Heart left ventricle (tissue), 16 donors: ENCODE measurements around the gene BORCS5. TPM values are rescaled to one million over a fixed set of nuclear protein-coding genes. Genes with fewer than 3 reads are reported as not detected.
"Not testable (repeated sequence)": the region's sequence is repeated elsewhere in the genome, so short reads cannot be mapped to it uniquely, and the experiment has no call there.

Experiments used
- ATAC-seq, 4 donors: fragments of 200-7000 bp; cut with Tn5 transposase; one replicate each; pipeline ENCODE4 v1.9.1; 2020 to 2022; ENCODE audit warnings: moderate library complexity in 4 of 4, mild to moderate bottlenecking in 3 of 4, moderate number of reproducible peaks in 1 of 4
- DNase-seq, 5 donors: peaks; one replicate each; pipeline ENCODE4 v3.0.0-alpha.2; 2020
- H3K27ac ChIP-seq, 12 donors: fragments of 200-600 bp; sonication (generic) in 4 of 12; one replicate each; pipeline versions ENCODE4 v1.5.0 to v1.8.0; 2016 to 2022; ENCODE audit warnings: mild to moderate bottlenecking in 2 of 12
- H3K27me3 ChIP-seq, 9 donors: fragments of 200-600 bp; sonication (generic) in 2 of 9; one replicate each; pipeline versions ENCODE4 v1.5.1 to v1.8.0; 2016 to 2022; ENCODE audit warnings: mild to moderate bottlenecking in 3 of 9
- H3K36me3 ChIP-seq, 9 donors: fragments of 200-600 bp; sonication (generic) in 2 of 9; one replicate each; pipeline versions ENCODE4 v1.5.0 to v1.8.0; 2018 to 2022; ENCODE audit warnings: mild to moderate bottlenecking in 2 of 9
- H3K4me1 ChIP-seq, 12 donors: fragments of 200-600 bp; sonication (generic) in 4 of 12; one replicate each; pipeline versions ENCODE4 v1.5.0 to v1.8.0; 2016 to 2022; ENCODE audit warnings: mild to moderate bottlenecking in 3 of 12
- H3K4me3 ChIP-seq, 12 donors: fragments of 200-600 bp; sonication (generic) in 4 of 12; one replicate each; pipeline versions ENCODE4 v1.5.0 to v1.8.0; 2017 to 2022; ENCODE audit warnings: mild to moderate bottlenecking in 9 of 12, moderate library complexity in 4 of 12
- H3K9me3 ChIP-seq, 12 donors: fragments of 200-600 bp; sonication (generic) in 4 of 12; one replicate each; pipeline versions ENCODE4 v1.5.0 to v1.8.0; 2016 to 2022; ENCODE audit warnings: mild to moderate bottlenecking in 1 of 12
- POLR2A ChIP-seq, 2 donors: fragments of 450-650 bp; IDR thresholded peaks; one replicate each; pipeline ENCODE4 v1.6.1; 2017; ENCODE audit warnings: antibody characterized with exemption in 2 of 2, mild to moderate bottlenecking in 2 of 2, moderate library complexity in 2 of 2
- WGBS, 4 donors: extraction: QIAGEN DNeasy Blood & Tissue Kit in 2 of 4; methylation state at CpG; one replicate each; pipeline versions ENCODE4 v1.1.5 to v1.1.7; 2013 to 2018; 5-methylcytosine and 5-hydroxymethylcytosine counted together
- intact Hi-C, 10 donors: fragments of 100-400 bp; cut with DNase I; formaldehyde crosslinking; loops; one replicate each; pipeline versions ENCODE4 v1.11.1 to v1.14.2; 2022
- long read RNA-seq, 3 donors: library from polyadenylated mRNA; unstranded; transcript quantifications; one replicate each; pipeline ENCODE4 v2.0.0, GENCODE V29; 2020 to 2021
- polyA plus RNA-seq, 2 donors: library from polyadenylated mRNA; stranded (reverse); fragments of 200-250 nt; gene quantifications; one replicate each; pipeline ENCODE4 v1.2.3, GENCODE V29; 2013
- total RNA-seq, 9 donors: library from RNA; depleted of rRNA in 2 of 9; stranded (reverse); fragments of >200 nt in 2 of 9; fragmentation: NEBNext Ultra II Directional in 3 of 9; extraction: Animal tissue kit (Norgen Biotek cat#: 25700) in 3 of 9; gene quantifications; one replicate each; pipeline versions ENCODE4 v1.1.0 to v1.2.4, GENCODE V29; 2016 to 2023
- TF ChIP-seq, protein P1 (sequence below), 12 donors: fragments of 200-600 bp; sonication (generic) in 4 of 12; IDR thresholded peaks; one replicate each; pipeline versions ENCODE4 v1.5.0 to v1.8.0; 2018 to 2022; ENCODE audit warnings: antibody characterized with exemption in 12 of 12, mild to moderate bottlenecking in 5 of 12
- donor health status: ischemic (EF 13 %, LVEDD 7.1; RV severe dilation, severe dysfunction).
- donor health status: healthy with polysubstance abuse.
- donor health status: DM: no; HTN: yes; CAD: no.
- donor health status: DM: no; HTN: no; CAD: no.
- donor health status: ischemic (EF 25% LVEDD 6.9; RV normal size, moderate dysfunction).
- donor health status: ischemic (EF 25% LVEDD 5.7; RV mildly dilated, moderate dysfunction).
- donor health status: healthy.
- donor health status: DM: yes; HTN: yes; CAD: no.
- donor health status: ischemic (EF 35%, LVEDD 5.7; RV mildly dilated, moderate dysfunction).
- donor health status: nonischemic (EF 11% LVEDD 7.7; RV severe dilation, severe dysfunction).
- donor health status: DM: yes; HTN: yes; CAD: no.
- donor health status: PGD.
- donor health status: ischemic (EF 29% LVEDD 5.4; RV normal size, mild dysfunction).
- donor health status: nonischemic (EF 23%, LVEDD 6.1; RV moderate dilation, normal function).

BORCS5 gene
- total RNA-seq = 10 to 100 TPM in 6 of 9 donors, 1 to 10 TPM in 3; 7.6 to 21.3 (median 12.3) TPM
- 1 to 10 TPM; 3.9 to 8.5 TPM for polyA plus RNA-seq
- long read RNA-seq, donor 1, full-length matches to known transcripts = 4 of 6 reads
- long read RNA-seq, donor 1, partial matches to known transcripts = 1 of 6 reads
- long read RNA-seq, donor 1, other reads (novel, unspliced or antisense) = 1 of 6 reads
- long read RNA-seq, donor 2, full-length matches to known transcripts = 11 of 12 reads
- long read RNA-seq, donor 2, partial matches to known transcripts = 0 of 12 reads
- long read RNA-seq, donor 2, other reads (novel, unspliced or antisense) = 1 of 12 reads
- long read RNA-seq, donor 3, full-length matches to known transcripts = 5 of 8 reads
- long read RNA-seq, donor 3, partial matches to known transcripts = 0 of 8 reads
- long read RNA-seq, donor 3, other reads (novel, unspliced or antisense) = 3 of 8 reads

DNA sequence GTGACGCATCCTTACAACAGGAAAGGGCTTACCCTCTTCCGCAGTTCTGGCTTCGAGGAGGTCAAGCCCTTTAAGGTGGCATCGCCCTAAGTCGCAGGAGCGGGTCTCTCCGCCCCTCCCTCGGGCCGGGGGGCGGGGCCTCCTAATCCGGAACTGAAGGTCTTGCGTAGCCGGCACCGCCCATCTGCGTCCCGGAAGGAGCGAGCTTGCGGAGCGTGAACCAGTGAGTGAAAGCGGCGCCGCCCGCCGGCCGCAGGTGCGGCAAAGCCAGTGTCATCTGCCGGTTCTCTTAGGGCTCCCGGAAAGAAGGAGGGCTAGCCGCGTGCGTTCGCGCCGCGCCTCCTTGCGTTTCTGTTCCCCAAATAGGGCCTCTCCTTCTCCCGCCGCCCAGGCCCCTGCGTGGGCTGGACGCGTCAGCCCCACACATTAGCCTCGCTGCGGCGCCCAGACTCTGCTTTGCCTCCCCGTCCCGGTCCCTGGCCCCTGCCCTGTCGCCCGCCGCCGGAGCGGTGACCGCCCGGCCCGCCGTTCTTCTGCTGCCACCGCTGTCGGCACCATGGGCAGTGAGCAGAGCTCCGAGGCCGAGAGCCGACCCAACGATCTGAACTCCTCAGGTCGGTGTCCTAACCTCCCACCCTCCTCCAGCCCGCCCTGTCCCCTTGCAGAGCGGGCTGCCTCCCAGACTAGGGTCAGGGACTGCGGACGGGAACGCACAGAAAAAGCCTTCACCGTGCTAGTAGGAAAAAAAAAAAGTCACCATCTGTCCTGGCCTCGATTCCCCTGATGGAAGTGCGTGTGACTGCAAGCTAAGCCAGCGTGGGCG is at the start of gene BORCS5:
TSS of gene BORCS5 (plus strand) at position 183 of the 823 bp plus-strand sequence. CDS start at position 557, 374 bp downstream.
- Histone ChIP-seq H3K27me3 (no peaks in the 10 kb centered on the region), H3K9me3 (no peaks in the 10 kb centered on the region), H3K36me3 (peaks cover 0 to 10% (median under 1%) of the 10 kb centered on the region in 9 donors), H3K4me3 (peak within 1 kb of the TSS; percentile 61 to 98 (median 86)), H3K4me1 (peaks cover 0 to 33% (median 12%) of the 10 kb centered on the region in 12 donors), H3K27ac (peak within 1 kb of the TSS; percentile 87 to 99 (median 96))
- 0 to 1% (median 1%) methylated on average over 43 to 72 of the region's 72 CpGs for WGBS, 4 donors
- intact Hi-C loops = loop anchor here in 2 of 10 donors (5.0 kb wide), 2 partner anchors 205 to 255 kb away; partner anchors contain the start of genes CREBL2 (in 1 of the 2) and DUSP16 (in 1 of the 2)
- DNase-seq = peak; percentile 96 to 98 (median 98)
- peak; percentile 95 to 99 (median 98) for ATAC-seq
- peak; percentile 81 to 98 for TF ChIP-seq POLR2A (IDR thresholded peaks at IDR 0.05)
- TF ChIP-seq, protein P1, sequence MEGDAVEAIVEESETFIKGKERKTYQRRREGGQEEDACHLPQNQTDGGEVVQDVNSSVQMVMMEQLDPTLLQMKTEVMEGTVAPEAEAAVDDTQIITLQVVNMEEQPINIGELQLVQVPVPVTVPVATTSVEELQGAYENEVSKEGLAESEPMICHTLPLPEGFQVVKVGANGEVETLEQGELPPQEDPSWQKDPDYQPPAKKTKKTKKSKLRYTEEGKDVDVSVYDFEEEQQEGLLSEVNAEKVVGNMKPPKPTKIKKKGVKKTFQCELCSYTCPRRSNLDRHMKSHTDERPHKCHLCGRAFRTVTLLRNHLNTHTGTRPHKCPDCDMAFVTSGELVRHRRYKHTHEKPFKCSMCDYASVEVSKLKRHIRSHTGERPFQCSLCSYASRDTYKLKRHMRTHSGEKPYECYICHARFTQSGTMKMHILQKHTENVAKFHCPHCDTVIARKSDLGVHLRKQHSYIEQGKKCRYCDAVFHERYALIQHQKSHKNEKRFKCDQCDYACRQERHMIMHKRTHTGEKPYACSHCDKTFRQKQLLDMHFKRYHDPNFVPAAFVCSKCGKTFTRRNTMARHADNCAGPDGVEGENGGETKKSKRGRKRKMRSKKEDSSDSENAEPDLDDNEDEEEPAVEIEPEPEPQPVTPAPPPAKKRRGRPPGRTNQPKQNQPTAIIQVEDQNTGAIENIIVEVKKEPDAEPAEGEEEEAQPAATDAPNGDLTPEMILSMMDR (IDR thresholded peaks at IDR 0.05) = peak in 7 of 12 donors; percentile 16 to 45 (median 31)

DNA sequence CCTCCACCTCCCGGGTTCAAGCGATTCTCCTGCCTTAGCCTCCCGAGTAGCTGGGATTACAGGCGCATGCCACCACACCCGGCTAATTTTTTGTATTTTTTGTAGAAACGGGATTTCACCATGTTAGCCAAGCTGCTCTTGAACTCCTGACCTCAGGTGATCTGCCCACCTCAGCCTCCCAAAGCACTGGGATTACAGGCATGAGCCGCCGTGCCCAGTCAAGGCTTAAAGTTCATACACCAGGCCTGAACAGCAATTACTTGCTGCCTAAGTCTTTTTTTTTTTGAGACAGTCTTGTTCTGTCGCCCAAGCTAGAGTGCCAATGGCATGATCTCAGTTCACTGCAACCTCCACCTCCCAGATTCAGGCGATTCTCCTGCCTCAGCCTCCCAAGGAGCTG is 46.2 kb upstream of the BORCS5 start:
- H3K27ac ChIP-seq, DNase-seq, ATAC-seq, H3K9me3 ChIP-seq, H3K4me1 ChIP-seq, H3K36me3 ChIP-seq, H3K4me3 ChIP-seq, intact Hi-C loops, H3K27me3 ChIP-seq: not testable (repeated sequence)
- 85 to 93% (median 89%) methylated on average over 10 of the region's 10 CpGs for WGBS, 4 donors

DNA sequence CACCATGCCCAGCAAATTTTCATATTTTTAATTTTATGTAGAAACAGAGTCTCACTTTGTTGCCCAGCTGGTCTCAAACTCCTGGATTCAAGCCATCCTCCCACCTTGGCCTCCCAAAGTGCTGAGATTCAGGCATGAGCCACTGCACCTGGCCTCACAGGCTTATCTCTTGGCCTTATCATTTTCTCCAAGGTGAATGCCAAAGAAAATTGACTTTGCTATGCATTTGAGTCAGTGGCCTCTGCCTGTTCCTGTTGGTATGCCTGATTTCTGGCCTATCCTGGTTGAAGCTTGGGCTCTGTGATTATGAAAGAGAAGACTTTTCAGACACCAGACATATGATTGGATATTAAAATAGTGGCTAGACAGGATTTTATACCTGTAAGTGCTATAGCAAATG is 41.0 kb upstream of the BORCS5 start:
- DNase-seq = no peak
- intact Hi-C loops = no loop called here
- Histone ChIP-seq H3K27me3 (no peaks in the 10 kb centered on the region), H3K4me1 (peaks cover 0 to 4% (median 1%) of the 10 kb centered on the region in 12 donors), H3K27ac (no peak overlapping the region), H3K4me3 (no peak overlapping the region), H3K9me3 (no peaks in the 10 kb centered on the region), H3K36me3 (no peaks in the 10 kb centered on the region)
- TF ChIP-seq POLR2A (IDR thresholded peaks at IDR 0.05) = no peak
- TF ChIP-seq, protein P1 (IDR thresholded peaks at IDR 0.05) = no peak
- ATAC-seq = no peak

DNA sequence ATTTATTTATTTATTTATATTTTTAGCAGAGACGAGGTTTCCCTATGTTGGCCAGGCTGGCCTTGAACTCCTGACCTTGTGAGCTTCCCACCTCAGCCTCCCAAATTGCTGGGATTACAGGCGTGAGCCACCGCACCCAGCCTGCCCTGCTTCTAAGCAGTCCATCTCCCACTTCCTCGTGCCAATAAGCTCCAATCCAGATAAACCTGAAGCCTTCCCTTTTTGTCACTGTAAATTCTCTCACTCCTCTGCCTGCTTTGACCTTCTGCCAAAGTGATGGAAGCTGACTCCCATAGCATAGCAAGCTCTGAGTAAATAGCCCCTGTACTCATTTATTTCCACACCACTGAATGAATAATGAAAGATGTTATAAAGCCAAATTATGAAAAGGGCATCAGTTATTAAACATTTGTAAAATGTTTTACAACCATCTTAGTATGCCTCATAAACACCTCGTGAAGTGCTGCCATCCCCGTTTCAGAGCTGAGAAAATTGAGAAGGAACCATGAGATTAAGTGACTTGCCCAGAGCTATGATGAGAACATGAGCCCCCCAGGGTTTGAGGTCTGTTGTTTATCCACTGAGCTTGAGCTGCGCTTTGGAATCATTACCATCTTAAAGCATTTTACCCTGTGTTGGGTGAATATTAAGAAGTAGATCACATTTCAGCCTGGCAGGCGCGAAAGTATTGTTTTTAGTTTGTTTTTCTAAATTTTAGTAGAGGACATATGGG is 37.3 kb upstream of the BORCS5 start:
- peak overlapping the region in 9 of 12 donors; percentile 2 to 67 (median 36) for H3K27ac ChIP-seq
- 58 to 86% (median 74%) methylated on average over 9 of the region's 9 CpGs for WGBS, 4 donors

More for the DNA sequence above, 37.3 kb upstream of the BORCS5 start:
- intact Hi-C loops = loop anchor here in 4 of 10 donors (5.0 to 10.0 kb wide), 3 partner anchors 52 to 735 kb away; partner anchors contain the start of gene LRP6 (in 4 of the 4)
- ATAC-seq = peak in 2 of 4 donors; percentile 9 to 49
- no peak for TF ChIP-seq POLR2A (IDR thresholded peaks at IDR 0.05)
- TF ChIP-seq, protein P1 (IDR thresholded peaks at IDR 0.05) = no peak
- DNase-seq = no peak
- peaks cover 0 to 6% (median 1%) of the 10 kb centered on the region in 12 donors for H3K4me1 ChIP-seq
- H3K9me3 ChIP-seq = no peaks in the 10 kb centered on the region
- peak overlapping the region in 6 of 12 donors; percentile 4 to 29 (median 11) for H3K4me3 ChIP-seq
- H3K36me3 ChIP-seq = no peaks in the 10 kb centered on the region
- no peaks in the 10 kb centered on the region for H3K27me3 ChIP-seq
